Activated effector memory CD4-positive, alpha-beta T cell treated with anti-CD3 and anti-CD28 coated beads, Interleukin-2, amount 50 U/mL, for 16 hours (primary cell): ENCODE measurements around the gene NR1I3.
"Not testable (repeated sequence)": the region's sequence is repeated elsewhere in the genome, so short reads cannot be mapped to it uniquely, and the experiment has no call there.

ENCODE experiments used
- DNase-seq: peaks from one replicate; pipeline ENCODE4 v3.0.0-alpha.2; 2020

NR1I3 gene, protein sequence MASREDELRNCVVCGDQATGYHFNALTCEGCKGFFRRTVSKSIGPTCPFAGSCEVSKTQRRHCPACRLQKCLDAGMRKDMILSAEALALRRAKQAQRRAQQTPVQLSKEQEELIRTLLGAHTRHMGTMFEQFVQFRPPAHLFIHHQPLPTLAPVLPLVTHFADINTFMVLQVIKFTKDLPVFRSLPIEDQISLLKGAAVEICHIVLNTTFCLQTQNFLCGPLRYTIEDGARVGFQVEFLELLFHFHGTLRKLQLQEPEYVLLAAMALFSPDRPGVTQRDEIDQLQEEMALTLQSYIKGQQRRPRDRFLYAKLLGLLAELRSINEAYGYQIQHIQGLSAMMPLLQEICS

DNA sequence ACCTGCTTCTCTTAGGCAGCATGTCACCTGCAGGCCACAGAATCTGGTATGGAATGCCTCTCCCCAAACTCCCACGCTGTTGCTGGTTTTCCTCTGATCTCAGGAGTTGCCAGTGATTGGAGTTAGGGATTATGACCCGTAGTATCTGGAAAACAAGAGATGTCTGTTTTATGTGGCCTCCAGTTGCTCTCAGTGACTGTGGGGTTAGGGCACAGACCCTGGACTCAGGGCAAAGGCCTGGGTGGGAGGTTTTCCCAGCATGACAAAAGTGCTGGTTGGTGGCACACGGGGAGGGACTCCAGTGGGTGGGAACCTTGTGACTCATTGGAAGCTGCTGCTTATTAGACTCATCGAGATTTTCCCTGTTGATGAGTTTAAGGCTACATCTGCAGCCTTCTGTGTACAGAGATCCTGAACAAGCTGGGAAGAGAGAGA, at the start of gene NR1I3:
Gene NR1I3, minus strand, starts transcription at position 165 of the 435 bp plus-strand sequence. CDS start 1,638 bp downstream, outside the sequence.
- DNase-seq: no peak

DNA sequence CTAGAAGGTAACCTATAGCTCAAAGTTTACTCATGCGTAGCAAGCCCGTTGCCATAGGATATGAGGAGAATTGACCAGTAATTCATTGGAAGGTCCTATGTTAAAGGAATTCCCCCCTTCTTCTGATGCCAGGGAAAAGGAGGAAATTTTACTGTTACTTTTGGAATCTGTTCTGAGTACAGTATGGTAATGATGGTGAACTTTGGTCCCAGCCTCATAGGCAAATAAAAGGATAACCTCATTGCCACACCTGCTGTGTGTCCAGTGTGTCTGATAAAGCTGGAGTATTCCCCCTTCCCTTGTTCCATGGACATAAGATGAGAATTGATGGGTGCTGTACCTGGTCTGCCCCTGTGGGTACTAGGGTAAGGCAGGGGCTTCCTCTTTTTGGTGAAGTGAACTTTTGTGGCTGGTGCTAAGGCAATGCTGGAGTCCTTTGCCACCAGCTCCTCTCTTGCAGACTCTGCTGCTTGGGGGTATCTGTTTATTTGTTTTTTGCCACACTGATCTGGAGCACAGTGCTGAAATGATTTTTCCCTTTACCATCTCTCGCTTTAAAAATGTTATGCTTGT, 49.6 kb upstream of the NR1I3 start:
- no peak for DNase-seq

DNA sequence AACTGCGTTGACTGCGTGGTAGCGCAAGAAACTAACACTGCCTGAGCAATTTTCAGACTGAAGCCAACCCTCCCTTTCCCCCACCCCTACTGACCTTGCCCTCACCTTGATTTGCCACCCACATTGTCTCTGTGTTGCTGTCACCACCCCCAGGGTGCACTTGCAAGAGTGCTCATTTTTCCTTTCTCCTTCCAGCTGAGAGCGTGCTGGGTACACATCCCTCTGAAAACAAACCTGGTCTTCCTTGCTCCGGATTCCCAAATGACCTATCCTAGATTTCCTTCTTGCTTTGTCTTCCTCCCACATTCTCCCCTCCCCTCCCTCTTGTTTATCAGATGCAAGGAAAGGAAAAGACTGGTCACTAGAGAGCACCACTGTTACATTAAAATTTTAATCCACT, 47.5 kb upstream of the NR1I3 start:
- no peak for DNase-seq

DNA sequence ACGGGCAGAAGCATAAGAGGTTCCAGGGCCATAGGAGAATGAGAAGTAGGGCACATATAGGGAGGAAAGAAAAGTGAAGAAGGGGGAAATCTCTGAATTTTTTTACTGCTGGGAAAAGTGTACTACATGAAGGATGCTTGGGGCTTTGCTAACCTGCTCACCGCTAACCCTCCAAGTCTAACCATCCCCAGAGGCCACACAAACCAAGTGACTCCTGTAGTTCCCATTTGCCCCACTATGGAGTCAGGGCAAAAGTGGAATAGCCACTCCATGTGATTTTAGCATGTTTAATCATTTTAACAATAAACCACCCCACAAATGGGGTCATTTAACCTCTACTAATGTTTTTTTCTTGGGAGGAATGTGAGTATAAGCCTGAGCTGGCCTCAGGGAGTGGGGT, 47.1 kb upstream of the NR1I3 start:
- no peak for DNase-seq

DNA sequence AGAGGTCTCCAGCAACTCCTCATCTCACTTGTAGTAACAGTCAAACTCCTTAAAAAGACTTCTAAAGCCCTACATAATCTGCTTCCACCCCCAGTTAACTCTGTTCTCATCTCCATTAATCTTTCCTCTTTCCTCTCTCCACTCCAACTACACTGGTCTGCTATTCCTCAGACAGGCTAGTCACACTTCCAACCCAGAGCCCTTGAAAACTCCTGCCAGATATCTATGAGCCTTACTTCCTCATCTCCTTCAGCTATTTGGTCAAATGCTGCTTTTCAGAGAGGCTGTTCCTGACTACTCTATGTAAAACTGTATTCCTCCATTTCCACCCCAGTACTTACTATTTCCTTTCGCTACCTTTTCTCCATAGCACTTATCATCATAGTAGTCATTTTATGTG, 45.0 kb upstream of the NR1I3 start:
- no peak for DNase-seq

DNA sequence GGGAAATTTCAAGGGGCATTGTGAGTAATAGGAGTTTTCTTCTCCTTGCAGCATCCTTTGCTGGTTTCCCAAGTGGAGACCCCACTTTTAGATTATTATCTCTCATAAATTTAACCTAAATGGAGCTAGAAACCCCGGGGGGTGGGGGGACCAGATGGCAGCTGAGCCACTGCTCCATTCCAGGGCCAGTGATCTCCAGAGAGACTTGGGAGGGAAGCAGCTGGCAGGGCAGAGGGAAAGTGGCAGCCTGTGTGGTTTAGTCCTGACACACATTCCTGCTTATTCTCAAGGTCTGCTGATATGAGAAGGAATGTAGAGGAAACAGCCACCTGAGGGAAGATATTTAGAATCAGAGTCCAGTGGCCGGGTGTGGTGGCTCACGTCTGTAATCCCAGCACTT, 36.9 kb upstream of the NR1I3 start:
- DNase-seq: no peak

DNA sequence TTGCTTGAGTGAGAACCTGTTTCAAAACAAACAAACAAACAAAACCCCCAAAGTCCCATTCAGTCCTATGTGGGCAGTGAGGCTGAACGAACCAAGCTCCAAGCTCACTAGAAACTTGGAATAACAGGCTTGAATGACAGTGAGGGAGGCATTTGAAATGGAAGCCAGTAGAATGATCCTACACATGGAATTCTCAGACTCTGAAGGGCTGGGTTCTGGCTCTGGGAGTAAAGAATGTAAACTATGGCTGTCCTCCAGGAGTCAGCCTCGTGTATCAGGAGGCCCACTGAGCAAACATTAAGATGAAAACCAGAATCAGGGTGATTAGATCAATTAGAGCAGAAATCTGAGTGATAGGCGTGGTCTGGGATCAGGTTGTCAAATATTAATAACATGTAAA, 35.4 kb upstream of the NR1I3 start:
- no peak for DNase-seq

DNA sequence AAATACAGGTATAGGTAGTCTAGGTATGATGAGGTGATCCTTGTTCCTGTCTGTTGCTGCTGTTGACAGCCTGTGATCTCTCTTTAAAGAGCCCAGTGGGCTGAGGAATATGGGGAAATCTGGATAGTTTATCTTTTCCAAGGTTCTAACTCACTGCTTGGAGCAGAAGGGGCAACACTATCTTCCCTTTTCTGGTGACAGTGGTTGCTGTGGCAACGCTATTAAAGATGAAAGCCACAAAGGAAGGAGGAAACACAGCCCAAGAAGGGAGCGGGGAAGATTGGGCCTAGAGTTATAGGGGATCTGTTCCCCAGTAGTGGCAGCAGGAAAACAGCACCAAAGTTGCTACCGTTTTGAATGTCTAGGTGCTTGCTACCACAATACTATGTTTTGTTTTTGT, 29.3 kb upstream of the NR1I3 start:
- no peak for DNase-seq

DNA sequence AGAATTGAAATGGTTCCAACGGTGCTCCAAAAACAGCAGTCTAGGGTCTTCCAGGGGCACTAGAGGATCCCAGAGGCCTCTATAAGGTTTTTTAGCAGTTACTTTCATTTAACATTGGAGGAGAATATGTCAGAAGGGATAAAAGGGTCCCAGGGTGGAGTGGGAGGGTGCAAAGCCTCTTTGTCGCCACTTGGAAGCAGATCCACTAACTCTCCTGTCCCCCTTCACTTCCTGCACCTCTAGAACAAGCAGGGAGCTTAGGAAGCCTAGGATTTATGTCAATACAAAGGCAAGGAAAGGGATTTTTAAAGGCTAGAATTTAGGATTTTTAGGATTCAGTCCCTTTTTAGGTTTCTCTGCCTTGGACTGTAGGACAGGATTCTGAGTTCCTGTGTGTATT, 28.8 kb upstream of the NR1I3 start:
- DNase-seq: no peak

DNA sequence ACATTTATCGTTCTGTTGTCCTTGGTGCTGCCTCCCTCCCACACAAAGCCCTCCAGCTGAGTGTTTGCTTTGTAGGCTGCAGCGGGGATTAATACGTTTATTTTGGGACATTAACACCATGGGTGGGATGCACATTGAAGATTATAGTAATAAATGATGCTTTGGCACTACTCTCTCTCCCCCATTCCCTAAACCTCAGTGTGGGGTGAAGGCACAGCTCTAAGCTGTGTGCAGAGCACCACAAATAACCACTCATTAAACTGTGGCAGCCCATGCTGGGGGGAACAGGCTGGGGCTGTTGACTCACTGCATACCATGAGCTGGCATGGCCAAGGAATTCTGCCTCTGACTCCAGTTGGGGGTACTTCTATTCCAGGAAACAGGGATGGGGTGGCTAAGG, 28.2 kb upstream of the NR1I3 start:
- DNase-seq: no peak

DNA sequence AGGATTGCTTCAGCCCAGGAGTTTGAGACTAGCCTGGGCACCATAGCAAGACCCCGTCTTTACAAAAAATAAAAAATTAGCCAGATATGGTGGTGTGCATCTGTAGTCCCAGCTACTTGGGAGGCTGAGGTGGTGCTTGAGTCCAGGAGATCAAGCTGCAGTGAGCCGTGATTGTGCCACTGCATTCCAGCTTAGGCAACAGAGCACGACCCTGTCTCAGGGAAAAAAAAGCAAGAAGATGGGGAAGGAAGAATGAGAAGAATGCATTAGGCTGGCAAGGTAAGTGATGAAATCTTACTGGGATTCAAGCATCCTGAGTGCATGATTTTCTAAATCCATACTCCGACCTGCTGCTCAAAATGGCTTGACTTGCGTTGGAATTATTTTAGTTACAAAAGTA, 27.3 kb upstream of the NR1I3 start:
- no peak for DNase-seq

DNA sequence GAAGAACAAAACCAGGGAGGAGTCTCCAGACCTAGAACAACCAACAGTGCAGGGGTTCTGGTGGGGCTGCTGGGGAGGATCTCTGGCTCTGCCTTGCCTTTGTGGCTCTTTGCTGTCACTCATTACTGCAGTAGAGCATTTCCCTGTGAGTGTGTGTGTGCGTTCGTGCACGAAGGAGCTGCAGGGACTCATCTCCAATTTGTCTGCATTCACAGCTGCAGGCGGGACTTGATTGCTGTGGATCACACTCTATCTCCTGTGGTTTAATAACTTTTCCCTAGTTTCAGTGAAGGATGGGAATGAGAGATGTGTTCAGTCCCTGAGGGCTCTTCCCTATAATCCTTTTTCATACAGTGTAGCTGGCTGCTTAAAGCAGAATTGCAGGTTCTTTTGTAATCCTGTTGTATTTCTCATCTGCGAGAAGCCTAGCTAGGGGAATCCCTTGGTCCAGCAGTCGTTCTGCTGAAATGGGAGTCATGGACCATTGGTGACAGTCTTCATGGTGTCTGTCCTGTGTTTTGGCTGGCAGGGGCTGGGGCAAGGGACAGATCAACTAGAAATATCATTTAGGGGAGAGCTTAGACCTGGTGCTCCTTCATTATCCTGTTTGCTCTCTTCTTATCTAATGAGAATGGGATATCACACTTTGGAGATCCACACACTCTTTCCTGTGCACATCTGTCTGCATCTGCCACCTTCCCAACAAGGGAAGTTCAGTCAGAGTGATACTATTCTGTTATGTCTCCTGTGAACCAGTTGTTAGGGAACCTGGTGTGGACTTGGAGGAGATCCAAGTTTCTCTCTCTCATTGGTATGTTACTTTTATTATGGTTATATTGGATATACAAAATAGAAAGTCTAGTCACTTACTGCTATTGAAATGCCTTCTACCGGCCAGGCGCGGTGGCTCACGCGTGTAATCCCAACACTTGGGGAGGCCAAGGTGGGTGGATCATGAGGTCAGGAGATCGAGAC, 23.5 kb upstream of the NR1I3 start:
- DNase-seq: no peak

DNA sequence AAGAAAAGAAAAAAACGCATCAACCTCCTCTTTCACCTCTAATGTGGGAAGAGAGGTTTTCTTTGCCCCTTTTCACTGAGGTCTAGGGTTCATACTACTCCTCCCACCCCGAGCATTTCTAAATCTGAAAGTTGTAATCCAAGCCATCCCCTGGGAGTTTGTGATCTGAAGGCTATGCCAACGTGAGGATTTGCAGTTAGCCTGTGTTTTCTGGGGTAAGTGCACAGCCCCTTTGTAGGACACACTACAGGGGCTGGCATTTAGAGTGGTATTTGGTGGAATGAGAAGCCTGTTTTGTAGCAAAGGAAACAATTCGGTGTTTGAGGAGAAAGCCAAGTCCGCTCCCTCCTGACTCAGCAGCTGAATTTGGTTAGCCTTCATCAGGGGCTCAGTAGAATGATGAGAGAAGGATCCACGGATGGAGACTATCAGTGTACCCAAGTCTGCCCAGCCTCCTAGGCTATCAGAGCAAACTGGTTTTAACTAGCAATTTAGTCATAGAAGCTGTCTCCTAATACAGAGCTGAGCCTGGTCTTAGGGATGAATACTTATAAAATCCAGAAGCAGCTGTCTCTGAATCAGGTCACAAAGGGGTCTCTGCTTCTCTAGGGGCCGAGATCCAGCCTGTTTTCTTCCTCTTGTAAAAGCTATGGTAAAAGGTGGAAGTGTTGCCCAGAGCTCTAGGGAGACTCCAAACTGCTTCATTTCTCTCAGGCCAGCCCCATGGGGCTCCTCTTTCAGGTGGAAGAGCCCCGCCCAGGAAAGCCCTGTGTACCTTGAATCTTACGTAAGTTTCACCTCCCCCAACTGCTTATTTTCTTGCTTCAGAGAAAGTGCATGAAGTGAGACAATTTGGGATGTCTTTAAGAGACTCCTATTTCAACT, 22.6 kb upstream of the NR1I3 start:
- no peak for DNase-seq

DNA sequence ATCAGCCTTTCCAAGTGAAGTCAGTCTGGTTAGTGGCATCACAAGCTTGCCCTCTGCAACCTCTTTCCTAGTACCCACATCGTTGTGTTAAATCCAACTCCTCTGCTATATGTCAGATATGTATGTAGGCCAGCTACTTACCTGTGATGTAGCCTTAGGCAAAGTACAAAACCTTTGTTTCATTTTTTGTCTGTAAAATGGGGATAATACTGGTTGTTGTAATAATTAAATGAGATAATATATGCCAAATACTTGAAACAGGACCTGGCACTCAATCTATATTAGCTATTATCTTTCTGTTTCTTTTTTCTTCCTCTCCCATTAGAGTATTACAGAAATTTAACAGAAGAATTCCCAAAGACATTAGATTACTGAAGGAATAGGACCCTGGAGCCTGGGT, 21.8 kb upstream of the NR1I3 start:
- DNase-seq: no peak

DNA sequence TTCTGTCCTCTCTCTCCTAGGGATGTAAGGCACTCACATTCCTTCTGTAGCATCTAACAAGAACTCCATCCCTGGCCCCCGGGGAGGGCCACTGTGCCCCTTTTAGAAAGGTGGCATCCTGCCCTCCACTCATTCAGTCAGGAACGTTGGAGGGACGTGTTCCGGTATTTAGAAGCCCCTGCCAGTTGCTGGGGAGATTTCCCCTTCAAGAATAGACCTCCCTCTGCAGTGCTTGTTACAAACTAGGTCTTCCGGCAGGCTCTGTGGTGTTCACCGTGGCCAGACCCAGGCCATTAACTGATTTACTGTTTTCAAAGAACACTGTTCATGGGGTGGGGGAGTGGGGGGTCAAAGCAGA, 21.3 kb upstream of the NR1I3 start:
- no peak for DNase-seq

DNA sequence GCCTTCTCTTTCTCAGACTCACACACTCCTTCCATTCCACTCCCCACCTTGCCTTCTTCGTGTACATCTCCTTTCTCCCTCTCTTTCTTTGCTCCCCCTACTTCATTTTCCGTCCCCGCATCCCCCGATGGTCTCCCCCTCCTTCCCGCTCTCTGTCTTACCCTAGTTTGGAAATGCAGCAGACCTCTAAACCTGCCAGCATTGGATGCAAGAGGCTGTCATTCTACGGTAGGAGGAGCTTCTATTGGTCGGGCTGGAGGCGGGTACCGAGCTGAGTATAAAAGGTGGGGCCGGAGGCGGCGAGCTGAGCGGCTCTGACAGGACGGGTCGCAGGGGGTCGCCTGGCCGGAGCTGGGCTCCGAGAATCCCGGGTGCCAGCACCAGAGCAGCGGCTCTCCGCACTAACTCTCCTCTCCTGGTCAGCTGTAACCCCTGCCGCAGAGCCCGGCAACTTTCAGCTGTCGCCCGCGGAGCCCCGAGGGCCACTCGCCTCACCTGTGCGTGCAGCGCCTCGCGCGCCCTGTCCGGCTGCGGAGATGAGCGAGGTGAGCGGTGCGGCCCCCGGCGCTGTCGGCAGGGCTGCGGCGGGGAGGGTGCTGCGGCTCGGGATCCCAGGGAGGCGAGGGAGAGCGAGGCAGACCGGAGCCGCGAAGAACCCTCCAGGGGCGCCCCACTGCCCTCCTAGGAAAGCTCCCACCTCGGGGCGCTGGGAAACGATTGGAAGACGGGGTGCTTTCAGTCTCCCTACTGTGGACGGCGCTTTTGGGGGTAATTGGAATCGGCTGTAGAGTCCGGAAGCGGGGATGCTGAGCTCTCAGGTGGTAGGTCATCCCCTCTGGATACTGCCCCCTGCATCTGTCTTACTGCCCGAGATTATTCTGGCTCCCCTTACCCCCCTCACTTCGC, 20.7 kb upstream of the NR1I3 start, which contains the start of gene PCP4L1:
Gene PCP4L1, plus strand, starts transcription at position 307 of the 906 bp plus-strand sequence. Its CDS starts 230 bp downstream, at position 537.
- peak; percentile 73 for DNase-seq

DNA sequence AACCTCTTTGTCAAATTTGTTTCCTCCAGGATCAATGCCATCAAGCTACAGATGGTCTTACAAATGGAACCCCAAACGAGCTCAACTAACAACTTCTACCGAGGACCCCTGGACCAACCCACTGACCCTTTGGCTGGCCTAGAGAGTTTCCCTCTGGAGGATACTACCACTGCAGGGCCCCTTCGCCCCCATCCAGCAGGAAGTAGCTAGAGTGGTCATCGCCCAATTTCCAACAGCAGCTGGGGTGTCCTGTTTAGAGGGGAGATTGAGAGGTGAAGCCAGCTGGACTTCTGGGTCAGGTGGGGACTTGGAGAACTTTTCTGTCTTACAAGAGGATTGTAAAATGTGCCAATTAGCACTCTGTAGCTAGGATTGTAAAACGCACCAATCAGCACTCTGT, 19.1 kb upstream of the NR1I3 start:
- DNase-seq: not testable (repeated sequence)

DNA sequence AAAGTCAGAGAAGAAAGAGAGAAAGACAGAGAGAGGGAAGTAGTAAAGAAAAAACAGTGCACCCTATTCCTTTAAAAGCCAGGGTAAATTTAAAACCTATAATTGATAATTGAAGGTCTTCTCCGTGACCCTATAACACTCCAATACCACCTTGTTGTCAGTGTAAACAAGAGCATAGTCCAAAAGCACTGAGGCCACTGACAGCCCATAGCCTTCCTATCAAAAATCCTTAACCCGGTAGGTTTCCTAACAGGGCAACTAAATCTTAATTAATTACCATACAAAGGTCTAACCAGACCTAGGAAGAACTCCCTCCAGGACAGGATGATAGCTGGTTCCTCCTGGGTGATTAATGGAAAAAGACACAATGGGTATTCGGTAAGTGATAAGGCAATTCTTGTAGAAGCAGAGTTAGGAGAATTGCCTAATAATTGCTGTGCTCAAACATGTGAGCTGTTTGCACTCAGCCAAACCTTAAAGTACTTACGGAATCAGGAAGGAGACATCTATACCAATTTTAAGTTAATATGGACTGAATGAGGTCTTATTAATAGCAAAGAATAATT, 18.0 kb upstream of the NR1I3 start:
- not testable (repeated sequence) for DNase-seq

DNA sequence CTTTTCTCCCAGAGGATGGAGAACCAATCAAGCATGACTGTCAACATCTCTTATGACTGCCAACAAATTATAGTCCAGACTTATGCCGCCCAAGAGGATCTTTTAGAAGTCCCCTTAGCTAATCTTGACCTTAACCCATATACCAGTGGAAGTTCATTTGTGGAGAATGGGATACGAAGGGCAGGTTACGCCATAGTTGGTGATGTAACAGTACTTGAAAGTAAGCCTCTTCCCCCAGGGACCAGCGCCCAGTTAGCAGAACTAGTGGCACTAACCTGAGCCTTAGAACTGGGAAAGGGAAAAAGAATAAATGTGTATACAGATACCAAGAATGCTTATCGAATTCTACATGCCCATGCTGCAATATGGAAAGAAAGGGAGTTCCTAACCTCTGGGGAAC, 17.3 kb upstream of the NR1I3 start:
- DNase-seq: not testable (repeated sequence)

DNA sequence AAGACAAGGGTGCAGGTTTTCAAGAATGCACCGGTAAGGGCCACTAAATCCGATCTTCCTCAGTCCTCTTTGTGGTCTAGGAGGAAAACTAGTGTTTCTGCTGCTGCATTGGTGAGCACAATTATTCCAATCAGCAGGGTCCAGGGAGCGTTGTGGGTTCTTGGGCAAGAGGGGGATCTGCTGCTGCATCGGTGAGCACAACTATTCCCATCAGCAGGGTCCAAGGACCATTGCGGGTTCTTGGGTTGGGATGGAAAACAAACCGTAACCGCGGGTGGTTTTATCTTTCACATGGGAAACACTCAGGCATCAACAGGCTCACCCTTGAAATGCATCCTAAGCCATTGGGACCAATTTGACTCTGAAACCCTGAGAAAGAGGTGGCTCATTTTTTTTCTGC, 13.6 kb upstream of the NR1I3 start:
- DNase-seq: no peak

DNA sequence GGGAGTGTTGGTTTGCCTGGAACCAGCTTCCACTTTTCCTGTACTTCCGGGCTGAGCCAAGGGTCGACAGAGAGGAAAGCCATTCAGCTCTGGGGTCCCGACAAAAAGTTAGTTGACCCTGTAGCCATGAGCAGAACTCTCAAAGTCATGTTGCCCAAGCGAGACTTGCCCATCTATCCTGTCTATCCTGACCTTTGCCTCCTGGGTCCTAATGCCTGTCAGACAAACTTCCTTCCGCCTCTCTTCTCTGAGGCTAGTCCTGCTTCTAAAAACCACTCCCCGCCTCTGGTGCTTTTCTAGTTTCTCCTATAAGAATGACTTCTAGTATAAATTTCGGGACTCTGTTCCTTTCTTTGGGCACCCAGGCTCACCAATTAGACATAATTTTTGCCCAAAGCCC, 12.8 kb upstream of the NR1I3 start:
- DNase-seq: no peak
